OCI-LY1 (cell line): Measurements from ENCODE around the gene NDUFA5.
"Not testable (repeated sequence)": the region's sequence is repeated elsewhere in the genome, so short reads cannot be mapped to it uniquely, and the experiment has no call there.

Source experiments
- H2AFZ ChIP-seq: fragments of 200-600 bp; sonication (generic), shearing (Covaris generic); 2 replicates; pipeline ENCODE4 v1.6.0; 2014; ENCODE audit warnings: antibody characterized with exemption, mild to moderate bottlenecking, low read length
- H3F3A ChIP-seq: fragments of 200-600 bp; sonication (generic), shearing (Covaris generic); 2 replicates; pipeline ENCODE4 v1.6.0; 2014; ENCODE audit warnings: mild to moderate bottlenecking, antibody characterized with exemption, low read length, moderate library complexity; ENCODE audit not compliant: insufficient read depth
- H3K27ac ChIP-seq: fragments of 200-600 bp; sonication (generic); 2 replicates; pipeline ENCODE4 v1.5.1; 2014; ENCODE audit warnings: low read length, mixed run types, mild to moderate bottlenecking, low read depth; ENCODE audit not compliant: poor library complexity, severe bottlenecking
- H3K27me3 ChIP-seq: fragments of 200-600 bp; sonication (generic); 2 replicates; pipeline ENCODE4 v1.6.0; 2014; ENCODE audit warnings: antibody characterized with exemption, mild to moderate bottlenecking, low read length, moderate library complexity; ENCODE audit not compliant: insufficient read depth
- H3K36me3 ChIP-seq: fragments of 200-600 bp; sonication (generic); 2 replicates; pipeline ENCODE4 v1.6.1; 2014; ENCODE audit warnings: mild to moderate bottlenecking, antibody characterized with exemption, low read length, moderate library complexity, mixed read lengths; ENCODE audit not compliant: insufficient read depth
- H3K4me1 ChIP-seq: fragments of 200-600 bp; sonication (generic); 2 replicates; pipeline ENCODE4 v1.5.1; 2014; ENCODE audit warnings: mild to moderate bottlenecking, low read length, moderate library complexity; ENCODE audit not compliant: insufficient read depth, severe bottlenecking
- H3K4me2 ChIP-seq: fragments of 200-600 bp; sonication (generic), shearing (Covaris generic); 2 replicates; pipeline ENCODE4 v1.6.1; 2014; ENCODE audit warnings: low read length
- H3K4me3 ChIP-seq: fragments of 200-600 bp; sonication (generic); 2 replicates; pipeline ENCODE4 v1.5.1; 2014; ENCODE audit warnings: low read length, low read depth, mild to moderate bottlenecking, mixed read lengths; ENCODE audit not compliant: poor library complexity, severe bottlenecking
- H3K79me2 ChIP-seq: fragments of 200-600 bp; shearing (Covaris generic); 2 replicates; pipeline ENCODE4 v1.6.1; 2016; ENCODE audit warnings: mixed run types, low read length, mixed read lengths; ENCODE audit not compliant: insufficient read depth
- H3K9ac ChIP-seq: fragments of 200-600 bp; sonication (generic), shearing (Covaris generic); 2 replicates; pipeline ENCODE4 v1.6.1; 2014; ENCODE audit warnings: mild to moderate bottlenecking, low read length, mixed read lengths
- H3K9me2 ChIP-seq: fragments of 200-600 bp; sonication (generic), shearing (Covaris generic); 2 replicates; pipeline ENCODE4 v1.6.1; 2014; ENCODE audit warnings: low read depth, mild to moderate bottlenecking, low read length, mixed read lengths
- H3K9me3 ChIP-seq: fragments of 200-600 bp; shearing (Covaris generic); 2 replicates; pipeline ENCODE4 v1.6.1; 2014; ENCODE audit warnings: low read length, mixed read lengths
- H4K20me1 ChIP-seq: fragments of 200-600 bp; sonication (generic), shearing (Covaris generic); 2 replicates; pipeline ENCODE4 v1.6.0; 2016; ENCODE audit warnings: mild to moderate bottlenecking, low read length; ENCODE audit not compliant: insufficient read depth
- CTCF ChIP-seq: fragments of 200-600 bp; sonication (generic), shearing (Covaris generic); IDR thresholded peaks from 2 replicates; pipeline ENCODE4 v1.5.1; 2017; ENCODE audit warnings: mild to moderate bottlenecking, antibody characterized with exemption, low read length, moderate library complexity, mixed read lengths
- EZH2 ChIP-seq: fragments of 200-600 bp; sonication (generic), shearing (Covaris generic); IDR thresholded peaks from 2 replicates; pipeline ENCODE4 v1.8.0; 2017; ENCODE audit warnings: borderline replicate concordance, mixed run types, mild to moderate bottlenecking, antibody characterized with exemption, low read length, moderate library complexity, mixed read lengths

The NDUFA5 gene

GRCh38 chr7:123557016-123557397 is 611 bp downstream of the NDUFA5 start:
- peak overlapping the region; percentile 44 for H3K27ac ChIP-seq
- H3K36me3 ChIP-seq = peaks cover 33% of the 10 kb centered on the region
- no peaks in the 10 kb centered on the region for H3K27me3 ChIP-seq
- H3K9me3 ChIP-seq = no peaks in the 10 kb centered on the region
- peak overlapping the region; percentile 83 for H3K4me3 ChIP-seq
- TF ChIP-seq CTCF (no peak), EZH2 (no peak)
- no peaks in the 10 kb centered on the region for H3K9me2 ChIP-seq
- H3K4me2 ChIP-seq = peak overlapping the region; percentile 85
- no peaks in the 10 kb centered on the region for H3F3A ChIP-seq
- H3K9ac ChIP-seq = peak overlapping the region; percentile 87
- no peak overlapping the region for H2AFZ ChIP-seq
- H3K4me1 ChIP-seq = peaks cover 30% of the 10 kb centered on the region
- H3K79me2 ChIP-seq = peaks cover 11% of the 10 kb centered on the region; the same call in 1 of the 2 replicates
- no peaks in the 10 kb centered on the region for H4K20me1 ChIP-seq

GRCh38 chr7:123555484-123555883 is 2.1 kb downstream of the NDUFA5 start:
- Histone ChIP-seq H3F3A (no peaks in the 10 kb centered on the region), H3K4me1 (peaks cover 30% of the 10 kb centered on the region), H3K9me3 (no peaks in the 10 kb centered on the region), H3K27me3 (no peaks in the 10 kb centered on the region), H3K4me2 (peak overlapping the region; percentile 85; the same call in 1 of the 2 replicates), H4K20me1 (no peaks in the 10 kb centered on the region), H3K27ac (no peak overlapping the region), H3K9me2 (no peaks in the 10 kb centered on the region), H3K79me2 (peaks cover 11% of the 10 kb centered on the region; the same call in 1 of the 2 replicates), H3K36me3 (peaks cover 36% of the 10 kb centered on the region), H3K9ac (no peak overlapping the region), H2AFZ (no peak overlapping the region), H3K4me3 (no peak overlapping the region)
- TF ChIP-seq EZH2 = no peak

- H3K27ac ChIP-seq = no peak overlapping the region
- no peak overlapping the region for H3K9ac ChIP-seq
- H3K36me3 ChIP-seq = peaks cover 57% of the 10 kb centered on the region
- no peaks in the 10 kb centered on the region for H4K20me1 ChIP-seq
- H2AFZ ChIP-seq = no peak overlapping the region
- H3K4me2 ChIP-seq = no peak overlapping the region
- TF ChIP-seq EZH2 = no peak
- no peak for TF ChIP-seq CTCF
- no peaks in the 10 kb centered on the region for H3K9me3 ChIP-seq
- no peaks in the 10 kb centered on the region for H3K9me2 ChIP-seq
- peaks cover 11% of the 10 kb centered on the region; the same call in 1 of the 2 replicates for H3K79me2 ChIP-seq
- H3F3A ChIP-seq = no peaks in the 10 kb centered on the region
- H3K27me3 ChIP-seq = no peaks in the 10 kb centered on the region
- H3K4me3 ChIP-seq = no peak overlapping the region
- peaks cover 25% of the 10 kb centered on the region for H3K4me1 ChIP-seq
These were observed 4.5 kb downstream of the NDUFA5 start for GRCh38 chr7:123553159-123553558.

GRCh38 chr7:123552641-123553040 is 5.0 kb downstream of the NDUFA5 start:
- no peak overlapping the region for H2AFZ ChIP-seq
- H3K4me1 ChIP-seq = peaks cover 23% of the 10 kb centered on the region
- H3K36me3 ChIP-seq = peaks cover 62% of the 10 kb centered on the region
- peaks cover 11% of the 10 kb centered on the region; the same call in 1 of the 2 replicates for H3K79me2 ChIP-seq
- H3F3A ChIP-seq = no peaks in the 10 kb centered on the region
- H3K9me3 ChIP-seq = no peaks in the 10 kb centered on the region
- H3K4me2 ChIP-seq = no peak overlapping the region
- H3K4me3 ChIP-seq = no peak overlapping the region
- H4K20me1 ChIP-seq = no peaks in the 10 kb centered on the region
- H3K27ac ChIP-seq = no peak overlapping the region
- no peaks in the 10 kb centered on the region for H3K27me3 ChIP-seq
- H3K9ac ChIP-seq = no peak overlapping the region
- no peak for TF ChIP-seq EZH2
- TF ChIP-seq CTCF = no peak
- no peaks in the 10 kb centered on the region for H3K9me2 ChIP-seq

GRCh38 chr7:123552134-123552533 is 5.5 kb downstream of the NDUFA5 start:
- H3K9ac ChIP-seq, H2AFZ ChIP-seq, H3K4me2 ChIP-seq, H3K4me3 ChIP-seq, H4K20me1 ChIP-seq, H3K79me2 ChIP-seq, H3F3A ChIP-seq, H3K9me3 ChIP-seq, H3K27ac ChIP-seq, H3K9me2 ChIP-seq, H3K27me3 ChIP-seq: not testable (repeated sequence)
- Histone ChIP-seq H3K4me1 (peaks cover 23% of the 10 kb centered on the region), H3K36me3 (peaks cover 67% of the 10 kb centered on the region)
